Parathyroid adenoma (tissue), 2 donors: ENCODE data around the gene RNF8.
"Not testable (repeated sequence)": the region's sequence is repeated elsewhere in the genome, so short reads cannot be mapped to it uniquely, and the experiment has no call there.

Experiments
- H2AFZ ChIP-seq: fragments of 300-600 bp; sonication (generic); one replicate; pipeline ENCODE4 v1.7.0; 2017; ENCODE audit warnings: antibody characterized with exemption, mild to moderate bottlenecking
- H3K27ac ChIP-seq: fragments of 300-600 bp; sonication (generic); one replicate; pipeline ENCODE4 v1.7.0; 2017
- H3K27me3 ChIP-seq: fragments of 300-600 bp; sonication (generic); one replicate; pipeline ENCODE4 v1.7.0; 2017; ENCODE audit warnings: low read length; ENCODE audit not compliant: control insufficient read depth, insufficient read depth
- H3K36me3 ChIP-seq: fragments of 300-600 bp; sonication (generic); one replicate; pipeline ENCODE4 v1.7.0; 2017; ENCODE audit warnings: low read length; ENCODE audit not compliant: control insufficient read depth, insufficient read depth
- H3K4me1 ChIP-seq: fragments of 300-600 bp; sonication (generic); one replicate; pipeline ENCODE4 v1.7.0; 2017; ENCODE audit warnings: control low read depth
- H3K4me2 ChIP-seq: fragments of 300-600 bp; sonication (generic); one replicate; pipeline ENCODE4 v1.7.0; 2017; ENCODE audit warnings: low read length
- H3K4me3 ChIP-seq: fragments of 300-600 bp; sonication (generic); one replicate; pipeline ENCODE4 v1.7.0; 2017; ENCODE audit warnings: low read depth, low read length
- H3K79me2 ChIP-seq: fragments of 300-600 bp; sonication (generic); one replicate; pipeline ENCODE4 v1.7.0; 2017; ENCODE audit warnings: control low read depth
- H3K9ac ChIP-seq: fragments of 300-600 bp; sonication (generic); one replicate; pipeline ENCODE4 v1.7.0; 2017; ENCODE audit warnings: mild to moderate bottlenecking
- H3K9me3 ChIP-seq: fragments of 300-600 bp; sonication (generic); one replicate; pipeline ENCODE4 v1.7.0; 2017; ENCODE audit warnings: low read length; ENCODE audit not compliant: control insufficient read depth
- TF ChIP-seq, protein P1 (sequence below): fragments of 300-600 bp; sonication (generic); IDR thresholded peaks from one replicate; pipeline ENCODE4 v1.7.0; 2017; ENCODE audit warnings: antibody characterized with exemption, mild to moderate bottlenecking
- donor health status: primary hyperparathyroidism.

Gene RNF8

DNA sequence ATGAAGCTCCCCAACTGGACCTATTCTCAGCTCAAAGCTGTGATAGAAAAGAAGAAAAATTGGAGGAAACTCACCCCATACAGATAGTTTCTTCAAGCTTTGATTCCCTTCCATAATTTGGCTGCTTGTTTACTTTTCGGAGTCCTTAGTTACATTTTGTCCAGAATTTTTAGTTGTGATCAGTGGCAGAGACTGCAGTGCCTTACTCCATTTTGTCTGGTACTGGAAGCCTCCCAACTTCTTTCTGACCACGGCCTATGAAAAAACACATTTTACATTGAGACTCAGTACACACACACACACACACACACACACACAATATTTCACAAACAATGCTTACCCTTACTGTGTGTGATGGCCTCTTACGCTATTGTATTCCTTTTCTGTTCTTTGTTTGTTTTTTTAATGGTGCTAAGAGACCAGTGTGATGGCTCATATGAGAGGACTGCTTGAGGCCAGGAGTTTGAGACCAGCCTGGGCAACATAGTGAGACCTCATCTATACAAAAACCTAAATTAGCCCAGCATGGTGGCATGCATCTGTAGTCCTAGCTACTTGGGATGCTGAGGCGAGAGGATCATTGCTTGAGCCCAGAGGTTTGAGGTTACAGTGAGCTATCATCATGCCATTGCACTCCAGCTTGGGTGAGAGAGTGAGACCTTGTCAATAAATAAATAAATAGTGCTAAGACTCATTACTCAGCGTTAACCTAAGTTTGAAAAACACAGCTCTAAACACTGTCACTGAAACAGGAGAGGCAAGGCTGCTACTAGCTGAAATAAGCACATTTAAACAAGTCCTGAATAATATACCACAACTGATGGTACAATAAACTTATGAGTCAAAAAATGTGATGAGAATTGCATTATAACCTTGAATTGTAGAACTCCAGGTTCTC lies 13.8 kb upstream of the RNF8 start:
- H2AFZ ChIP-seq, result no peak overlapping the region
- H3K9ac ChIP-seq, result no peak overlapping the region
- TF ChIP-seq, protein P1, sequence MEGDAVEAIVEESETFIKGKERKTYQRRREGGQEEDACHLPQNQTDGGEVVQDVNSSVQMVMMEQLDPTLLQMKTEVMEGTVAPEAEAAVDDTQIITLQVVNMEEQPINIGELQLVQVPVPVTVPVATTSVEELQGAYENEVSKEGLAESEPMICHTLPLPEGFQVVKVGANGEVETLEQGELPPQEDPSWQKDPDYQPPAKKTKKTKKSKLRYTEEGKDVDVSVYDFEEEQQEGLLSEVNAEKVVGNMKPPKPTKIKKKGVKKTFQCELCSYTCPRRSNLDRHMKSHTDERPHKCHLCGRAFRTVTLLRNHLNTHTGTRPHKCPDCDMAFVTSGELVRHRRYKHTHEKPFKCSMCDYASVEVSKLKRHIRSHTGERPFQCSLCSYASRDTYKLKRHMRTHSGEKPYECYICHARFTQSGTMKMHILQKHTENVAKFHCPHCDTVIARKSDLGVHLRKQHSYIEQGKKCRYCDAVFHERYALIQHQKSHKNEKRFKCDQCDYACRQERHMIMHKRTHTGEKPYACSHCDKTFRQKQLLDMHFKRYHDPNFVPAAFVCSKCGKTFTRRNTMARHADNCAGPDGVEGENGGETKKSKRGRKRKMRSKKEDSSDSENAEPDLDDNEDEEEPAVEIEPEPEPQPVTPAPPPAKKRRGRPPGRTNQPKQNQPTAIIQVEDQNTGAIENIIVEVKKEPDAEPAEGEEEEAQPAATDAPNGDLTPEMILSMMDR, result no peak
- H3K9me3 ChIP-seq, result no peaks in the 10 kb centered on the region
- H3K4me2 ChIP-seq, result no peak overlapping the region
- H3K27me3 ChIP-seq, result no peaks in the 10 kb centered on the region
- no peaks in the 10 kb centered on the region for H3K36me3 ChIP-seq
- H3K4me3 ChIP-seq, result no peak overlapping the region
- no peaks in the 10 kb centered on the region for H3K79me2 ChIP-seq
- no peaks in the 10 kb centered on the region for H3K4me1 ChIP-seq
- no peak overlapping the region for H3K27ac ChIP-seq

DNA sequence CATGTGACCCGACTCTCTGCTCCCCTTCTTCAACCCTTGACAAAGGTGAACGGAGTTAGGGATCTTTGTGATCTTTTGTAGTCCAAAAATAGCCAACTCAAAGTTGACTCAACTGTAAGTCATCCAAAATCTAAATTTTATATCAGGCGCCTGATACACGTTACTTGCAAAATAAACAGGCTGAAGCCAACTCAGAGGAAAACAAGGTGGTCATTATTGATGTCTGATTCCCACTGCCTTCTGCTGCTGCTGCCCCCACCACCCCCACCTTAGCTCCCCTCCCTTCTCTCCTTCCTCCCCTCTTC lies 13.2 kb upstream of the RNF8 start:
- H3K4me1 ChIP-seq, result no peaks in the 10 kb centered on the region
- H3K4me3 ChIP-seq, result no peak overlapping the region
- TF ChIP-seq, protein P1, result no peak

DNA sequence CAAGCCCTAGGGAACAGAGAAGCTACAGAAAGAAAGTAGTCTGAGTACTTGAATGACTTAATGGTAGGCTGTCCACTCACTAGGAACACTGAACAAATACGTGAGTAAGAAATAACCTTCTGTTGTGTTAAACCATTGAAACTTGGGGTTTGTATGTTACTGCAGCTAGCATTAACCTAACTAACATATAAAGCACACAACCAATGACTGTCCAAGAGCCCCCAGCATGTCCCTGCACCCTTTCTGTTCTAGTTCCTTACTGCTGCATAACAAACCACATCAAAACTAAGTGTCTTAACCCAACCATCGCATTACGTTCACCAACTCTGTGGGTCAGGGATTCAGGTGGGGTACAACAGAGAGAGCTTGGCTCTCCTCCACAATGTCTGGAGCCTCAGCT lies 10.5 kb upstream of the RNF8 start:
- H3K36me3 ChIP-seq, result no peaks in the 10 kb centered on the region
- TF ChIP-seq, protein P1, result no peak
- H2AFZ ChIP-seq, result no peak overlapping the region
- H3K4me3 ChIP-seq, result no peak overlapping the region
- no peaks in the 10 kb centered on the region for H3K4me1 ChIP-seq
- H3K9ac ChIP-seq, result no peak overlapping the region
- H3K79me2 ChIP-seq, result no peaks in the 10 kb centered on the region
- H3K27me3 ChIP-seq, result no peaks in the 10 kb centered on the region
- no peak overlapping the region for H3K27ac ChIP-seq
- no peak overlapping the region for H3K4me2 ChIP-seq
- H3K9me3 ChIP-seq, result no peaks in the 10 kb centered on the region

More for the DNA sequence above, 13.2 kb upstream of the RNF8 start:
- no peaks in the 10 kb centered on the region for H3K9me3 ChIP-seq
- H3K9ac ChIP-seq, result no peak overlapping the region
- H3K27me3 ChIP-seq, result no peaks in the 10 kb centered on the region
- H3K79me2 ChIP-seq, result no peaks in the 10 kb centered on the region
- no peaks in the 10 kb centered on the region for H3K36me3 ChIP-seq
- no peak overlapping the region for H2AFZ ChIP-seq
- no peak overlapping the region for H3K27ac ChIP-seq
- H3K4me2 ChIP-seq, result no peak overlapping the region

DNA sequence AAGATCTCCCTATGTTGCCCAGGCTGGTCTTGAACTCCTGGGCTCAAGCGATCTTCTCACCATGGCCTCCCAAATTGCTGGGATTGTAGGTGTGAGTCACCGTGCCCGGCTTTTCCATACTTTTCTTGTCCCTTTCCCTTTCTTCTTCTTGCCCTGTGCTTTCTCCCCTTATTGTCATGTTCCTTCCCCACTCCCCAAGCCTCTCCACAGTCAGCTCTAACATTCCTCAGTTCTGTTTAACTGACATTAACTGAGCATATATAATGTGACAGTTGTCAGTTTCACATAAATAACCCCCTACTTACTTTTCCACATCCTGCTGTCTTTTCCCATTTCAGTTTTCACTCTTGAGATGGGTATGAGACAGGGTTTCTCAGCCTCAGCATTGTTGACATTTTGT lies 9.5 kb upstream of the RNF8 start:
- Histone ChIP-seq H3K36me3 (no peaks in the 10 kb centered on the region), H3K4me1 (no peaks in the 10 kb centered on the region), H3K27me3 (no peaks in the 10 kb centered on the region), H3K4me3 (no peak overlapping the region), H2AFZ (no peak overlapping the region), H3K4me2 (no peak overlapping the region), H3K9me3 (no peaks in the 10 kb centered on the region), H3K79me2 (no peaks in the 10 kb centered on the region), H3K27ac (no peak overlapping the region), H3K9ac (no peak overlapping the region)
- TF ChIP-seq, protein P1, result no peak

DNA sequence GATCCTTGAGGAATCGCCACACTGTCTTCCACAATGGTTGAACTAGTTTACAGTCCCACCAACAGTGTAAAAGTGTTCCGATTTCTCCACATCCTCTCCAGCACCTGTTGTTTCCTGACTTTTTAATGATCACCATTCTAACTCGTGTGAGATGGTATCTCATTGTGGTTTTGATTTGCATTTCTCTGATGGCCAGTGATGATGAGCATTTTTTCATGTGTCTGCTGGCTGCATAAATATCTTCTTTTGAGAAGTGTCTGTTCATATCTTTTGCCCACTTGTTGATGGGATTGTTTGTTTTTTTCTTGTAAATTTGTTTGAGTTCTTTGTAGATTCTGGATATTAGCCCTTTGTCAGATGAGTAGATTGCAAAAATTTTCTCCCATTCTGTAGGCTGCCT lies 8.0 kb upstream of the RNF8 start:
- H3K9ac ChIP-seq, H3K27me3 ChIP-seq, H3K4me2 ChIP-seq, H3K79me2 ChIP-seq, H3K4me1 ChIP-seq, H3K27ac ChIP-seq, H3K36me3 ChIP-seq, H3K9me3 ChIP-seq, H2AFZ ChIP-seq, H3K4me3 ChIP-seq: not testable (repeated sequence)
